H1 (cell line): ENCODE results near the gene UGT1A7. TPM values are rescaled to one million over a fixed set of nuclear protein-coding genes. Genes with fewer than 3 reads are reported as not detected.

Source experiments
- CHD7 ChIP-seq: fragments of 300-600 bp; sonication (generic); IDR thresholded peaks from 2 replicates; pipeline ENCODE4 v1.7.1; 2012; ENCODE audit warnings: low read length, moderate library complexity, mild to moderate bottlenecking, inconsistent platforms; ENCODE audit not compliant: insufficient replicate concordance
- YY1 ChIP-seq: IDR thresholded peaks from 2 replicates; pipeline ENCODE4 v1.6.1; 2011; ENCODE audit warnings: low read depth, mild to moderate bottlenecking, low read length
- polyA plus RNA-seq, 7 experiments: library from polyadenylated mRNA; depleted of rRNA in 3 of 7; stranded (reverse) in 5 of 7; unstranded in 2 of 7; fragments of >200 nt in 5 of 7; fragments of 200-250 nt in 2 of 7; gene quantifications; 1 replicate in 5 of 7; 2 replicates in 1 of 7; 4 replicates in 1 of 7; pipeline versions ENCODE4 v1.2.1 to v1.2.3, GENCODE V29; 2011 to 2013; ENCODE audit warnings: missing spikeins in 2 of 7, mixed read lengths in 2 of 7
- total RNA-seq: library from RNA; stranded (reverse); fragmentation: NEBNext Ultra II Directional; extraction: Animal tissue kit (Norgen Biotek cat#: 25700); gene quantifications from 2 replicates; pipeline ENCODE4 v1.2.1, GENCODE V29; 2021

The UGT1A7 gene
- total and polyA plus RNA-seq, 2 of the 8 experiments (the other 6 are each of a cell fraction or from before 2014, with no cell fraction given) = not detected

- TF ChIP-seq CHD7 = no peak
- no peak for TF ChIP-seq YY1
Observed at GRCh38 chr2:233813236-233814055, 131.7 kb downstream of the UGT1A7 start (continued).
